ENCODE measurements around the gene ZNF804B.

GRCh38 chr7:89170628-89171027 is 411.1 kb downstream of the ZNF804B start:
- TF ChIP-seq CTCF (IDR thresholded peaks at IDR 0.05): no peak
- TF ChIP-seq ZFX (IDR thresholded peaks at IDR 0.05; ENCODE audit: borderline replicate concordance): no peak

All from 22Rv1 (cell line).